NCI-H748 (cell line): ENCODE results near the gene FER.
A peak's percentile ranks its signal among the peaks of the same experiment; 100 is the strongest.
"Not testable (repeated sequence)": the region's sequence is repeated elsewhere in the genome, so short reads cannot be mapped to it uniquely, and the experiment has no call there.

Source experiments
- DNase-seq: peaks from one replicate; lab custom pipeline; 2025; ENCODE audit not compliant: unreplicated experiment; lab: John Stamatoyannopoulos, UW

FER gene

DNA sequence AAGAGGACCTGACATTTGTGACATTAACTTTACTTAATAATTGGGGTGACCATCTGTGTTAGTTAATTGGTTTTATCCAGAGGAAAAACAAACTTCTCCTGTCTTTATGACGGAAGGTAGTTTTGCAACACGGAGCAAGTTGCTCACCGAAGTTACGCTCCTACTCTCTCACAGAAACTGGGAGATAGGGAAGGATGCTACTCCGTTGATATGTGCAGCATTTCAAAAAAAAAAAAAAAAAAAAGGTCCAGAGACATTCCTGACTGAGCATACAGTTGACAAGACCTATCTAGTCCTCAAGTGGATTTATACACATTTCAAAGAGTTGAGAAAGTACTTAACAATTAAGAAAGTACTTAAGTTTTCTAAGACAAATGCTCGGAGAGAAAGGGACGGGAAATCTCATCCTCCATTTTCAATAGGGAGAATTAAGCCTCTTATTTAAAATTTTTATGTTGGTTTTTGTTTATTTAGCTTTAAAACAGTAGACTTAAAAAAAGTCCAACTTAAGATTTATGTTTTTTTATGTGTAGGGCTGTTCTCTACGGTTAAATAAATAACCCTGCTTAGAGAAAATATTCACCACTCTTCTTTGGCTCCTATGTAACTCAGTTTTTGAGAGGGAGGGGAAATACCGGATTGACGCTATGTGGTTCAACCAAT is 455 bp upstream of the FER start:
- no peak for DNase-seq

DNA sequence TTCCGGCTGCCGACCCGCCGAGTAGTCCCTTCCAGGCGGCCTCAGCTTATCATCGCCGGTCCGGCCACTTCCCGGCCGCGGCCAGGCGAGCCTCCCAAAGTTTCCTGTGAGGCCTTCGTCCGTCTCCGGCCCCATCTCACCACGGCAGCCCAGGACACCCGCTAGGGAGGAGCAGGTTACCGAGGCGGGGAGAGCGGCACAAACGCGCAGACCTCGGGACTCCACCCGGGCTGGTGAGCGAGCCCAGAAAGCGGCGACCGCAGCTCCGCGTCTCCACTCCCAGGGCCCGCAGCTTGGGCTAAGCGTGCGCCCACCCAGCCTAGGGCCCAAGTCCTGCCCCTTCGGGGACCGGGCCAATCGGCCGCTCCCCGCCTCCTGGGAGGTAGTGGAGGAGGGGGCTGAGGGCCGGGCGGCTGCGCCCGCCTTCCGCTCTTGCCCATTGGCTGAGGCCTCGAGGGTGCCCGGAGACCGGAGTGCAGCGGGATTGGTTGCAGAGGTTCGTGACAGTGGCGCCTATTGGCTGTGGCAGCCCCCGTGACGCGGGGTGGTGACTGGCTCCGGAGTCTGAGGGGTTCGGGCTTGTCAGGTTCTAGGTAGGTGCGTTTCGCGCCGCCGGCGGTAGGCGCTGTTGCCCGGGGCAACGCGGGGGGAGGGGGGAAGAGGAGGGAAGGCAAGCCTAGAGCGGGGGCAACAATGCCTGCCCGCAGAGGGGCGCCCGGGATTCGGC is 867 bp downstream of the FER start:
- peak; percentile 98 for DNase-seq

DNA sequence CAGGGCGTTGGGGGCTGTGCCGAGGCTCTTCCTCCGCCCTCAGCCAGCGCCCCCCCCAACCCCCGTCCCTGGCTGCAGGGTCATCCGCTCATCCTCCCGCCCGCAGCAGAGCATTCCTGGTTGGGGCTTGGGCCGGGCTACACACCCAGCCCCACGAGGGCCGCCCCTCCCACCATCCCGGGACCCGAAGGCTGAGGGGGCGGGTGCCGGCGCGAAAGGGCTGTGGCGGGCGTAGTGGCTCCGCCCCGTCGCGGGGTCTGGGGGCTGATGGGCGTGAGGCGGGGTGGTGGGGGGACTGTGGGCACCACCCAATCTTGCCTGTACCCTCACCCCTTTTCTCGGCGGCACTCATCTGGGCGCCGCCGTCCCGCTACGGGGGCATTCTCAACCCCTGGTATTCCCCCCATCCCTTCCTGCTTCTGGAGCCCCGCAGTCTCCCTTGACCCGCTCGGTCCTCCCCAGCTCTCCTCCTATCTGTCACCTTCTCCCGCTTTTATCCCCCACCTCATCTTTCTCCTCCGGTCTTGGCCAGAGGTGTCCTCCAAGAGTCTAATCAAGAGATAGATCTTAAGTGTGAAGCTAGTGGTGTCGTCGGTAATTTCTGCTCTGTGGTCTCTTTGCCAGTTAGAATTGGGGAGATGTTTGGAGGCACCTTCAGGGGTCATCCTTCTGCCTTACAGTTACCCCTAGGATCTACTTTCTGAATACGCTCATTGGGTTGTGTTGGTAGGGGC is 1.6 kb downstream of the FER start:
- no peak for DNase-seq

DNA sequence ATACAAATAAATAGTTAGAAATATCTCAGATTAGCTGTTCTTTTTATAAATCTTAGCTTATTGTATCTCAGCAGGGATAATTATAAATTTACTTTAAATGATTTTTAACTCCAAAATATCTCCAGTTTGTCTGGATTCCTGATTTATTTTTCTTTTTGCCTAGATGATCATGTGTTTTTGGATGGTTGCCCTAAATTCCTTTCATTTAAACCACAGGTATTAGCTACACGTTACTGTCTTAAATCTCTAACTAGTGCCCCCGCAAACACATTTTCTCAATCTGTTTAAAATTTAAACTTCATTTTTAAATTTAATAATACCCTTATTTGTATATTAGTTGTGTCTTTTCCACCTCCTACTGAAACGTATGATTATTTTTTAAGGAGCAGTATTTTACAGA is 5.6 kb downstream of the FER start:
- DNase-seq: no peak

DNA sequence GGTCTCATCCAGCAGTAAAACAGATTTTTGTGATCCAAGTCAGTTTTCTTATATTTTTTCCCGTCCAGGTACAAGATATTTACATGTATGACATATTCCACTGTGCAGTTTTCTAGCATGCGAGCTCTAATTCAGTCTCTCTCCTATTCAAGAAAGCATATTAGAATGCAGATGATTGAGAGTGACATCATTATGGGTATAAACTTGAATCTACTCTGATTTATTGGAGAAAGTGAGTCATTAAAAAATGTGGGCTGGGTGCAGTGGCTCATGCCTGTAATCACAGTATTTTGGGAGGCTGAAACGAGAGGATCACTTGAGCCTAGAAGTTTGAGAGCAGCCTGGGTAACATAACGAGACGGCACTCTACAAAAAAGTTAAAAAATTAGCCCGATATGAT is 6.2 kb downstream of the FER start:
- DNase-seq: no peak

DNA sequence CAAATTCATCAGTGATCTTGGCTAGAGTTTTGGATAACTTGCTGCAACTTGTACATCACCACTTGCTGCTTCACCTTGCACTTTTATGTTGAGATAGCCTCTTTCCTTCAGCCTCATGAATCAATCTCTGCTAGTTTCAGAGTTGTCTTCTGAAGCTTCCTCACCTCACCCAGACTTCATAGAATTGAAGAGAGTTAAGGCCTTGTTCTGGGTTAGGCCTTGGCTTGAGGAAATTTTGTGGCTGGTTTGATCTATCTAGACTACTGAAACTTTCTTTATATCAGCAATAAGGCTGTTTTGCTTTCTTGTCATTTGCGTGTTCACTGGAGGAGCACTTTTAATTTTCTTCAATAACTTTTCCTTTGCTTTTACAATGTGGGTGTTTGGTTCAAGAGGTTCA is 12.8 kb downstream of the FER start:
- no peak for DNase-seq

DNA sequence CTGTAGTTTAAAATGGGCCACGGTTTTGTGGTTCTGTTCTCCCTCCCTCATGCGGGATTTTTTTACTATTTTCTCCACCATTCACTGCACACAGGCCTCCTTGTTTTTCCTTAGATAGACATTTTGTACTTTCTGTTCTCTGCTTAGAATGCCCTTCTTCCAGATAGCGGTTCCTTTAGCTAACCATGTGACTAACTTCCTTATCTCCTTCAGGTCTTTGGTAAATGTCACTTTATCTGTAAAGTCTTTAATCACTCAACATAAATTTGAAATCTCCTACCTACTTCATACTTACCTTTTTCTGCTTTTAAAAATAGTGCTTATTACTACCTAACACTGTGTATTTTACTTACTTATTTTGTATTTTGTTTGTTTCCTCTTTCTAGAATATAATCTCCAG is 15.0 kb downstream of the FER start:
- DNase-seq: no peak

DNA sequence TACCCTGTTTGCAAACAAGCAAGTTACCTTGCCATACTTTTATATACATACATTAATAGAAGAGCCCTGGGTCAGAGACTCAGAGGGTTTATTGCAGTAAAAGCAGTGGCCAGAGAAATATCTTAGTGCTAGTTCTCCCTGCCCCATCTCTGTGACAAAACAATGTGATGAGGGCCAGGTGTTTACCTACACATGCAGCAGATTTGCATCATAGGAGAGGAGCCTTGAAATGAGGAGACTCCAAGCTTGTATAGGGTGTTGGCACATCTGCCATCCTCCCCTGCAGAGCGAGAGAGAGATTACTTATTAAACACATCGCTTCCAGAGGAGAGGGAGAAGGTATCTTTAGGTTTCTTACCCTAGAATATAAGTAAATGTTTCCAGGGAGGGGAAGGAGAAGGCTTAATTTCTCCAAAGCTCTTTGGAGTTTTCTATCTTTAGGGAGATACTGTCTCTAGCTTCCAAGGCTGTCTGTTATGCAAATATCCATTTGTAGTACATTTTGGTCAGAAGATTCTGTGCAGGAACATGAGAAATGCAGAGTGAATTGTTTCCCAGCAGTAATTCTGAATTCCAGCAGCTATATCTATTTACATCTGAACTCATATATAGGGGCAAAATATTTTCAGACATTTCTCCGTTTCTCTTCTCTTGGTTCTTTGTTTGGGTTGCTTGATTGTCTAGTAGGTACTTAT is 15.7 kb downstream of the FER start:
- no peak for DNase-seq

DNA sequence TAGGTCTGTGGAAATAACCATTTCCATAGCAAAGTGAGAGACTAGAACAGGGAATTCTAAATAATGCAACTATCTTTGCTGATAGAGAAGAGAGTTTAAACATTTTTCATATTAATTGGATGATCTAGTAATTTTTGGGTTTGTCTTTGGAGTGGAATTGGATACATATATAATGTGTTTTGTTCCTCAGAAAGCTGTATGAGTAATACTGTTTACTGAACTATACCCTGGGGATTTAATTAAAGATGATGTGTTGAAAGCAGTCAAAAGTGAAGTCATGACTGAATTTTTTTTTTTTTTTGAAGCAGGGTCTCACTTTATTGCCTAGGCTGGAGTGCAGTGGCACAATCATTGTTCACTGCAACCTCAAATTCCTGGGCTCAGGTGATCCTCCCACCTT is 17.9 kb downstream of the FER start:
- no peak for DNase-seq

DNA sequence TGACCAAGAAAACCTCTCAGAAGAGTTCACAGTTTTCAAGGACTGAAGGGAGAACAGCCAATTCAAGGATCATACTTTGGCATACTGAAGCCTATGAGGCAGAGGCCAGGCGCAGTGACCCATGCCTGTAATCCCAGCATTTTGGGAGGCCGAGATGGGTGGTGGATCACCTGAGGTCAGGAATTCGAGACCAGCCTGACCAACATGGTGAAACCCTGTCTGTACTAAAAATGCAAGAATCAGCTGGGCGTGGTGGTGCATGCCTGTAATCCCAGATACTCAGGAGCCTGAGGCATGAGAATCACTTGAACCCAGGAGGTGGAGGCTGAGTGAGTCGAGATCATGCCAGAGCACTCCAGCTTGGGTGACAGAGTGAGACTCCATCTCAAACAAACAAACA is 19.2 kb downstream of the FER start:
- DNase-seq: not testable (repeated sequence)

DNA sequence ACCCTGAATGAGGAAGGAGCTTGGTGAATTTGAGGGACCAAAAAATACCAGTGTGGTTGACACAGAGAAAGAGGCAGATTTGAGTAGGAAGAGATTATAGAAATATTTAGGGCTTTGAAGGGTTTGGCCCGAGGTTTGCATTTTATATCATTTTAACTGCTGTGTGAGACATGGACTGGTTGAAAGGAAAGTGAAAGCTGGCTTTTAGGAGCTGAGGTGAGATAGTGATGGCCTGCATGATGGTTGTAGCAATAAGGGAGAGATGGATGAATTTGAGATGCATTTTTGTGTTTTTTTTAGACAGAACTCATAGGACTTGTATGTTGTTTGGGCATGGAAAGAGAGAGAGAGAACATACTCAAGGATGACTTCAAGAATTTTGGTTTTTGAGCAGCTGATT is 21.7 kb downstream of the FER start:
- no peak for DNase-seq

DNA sequence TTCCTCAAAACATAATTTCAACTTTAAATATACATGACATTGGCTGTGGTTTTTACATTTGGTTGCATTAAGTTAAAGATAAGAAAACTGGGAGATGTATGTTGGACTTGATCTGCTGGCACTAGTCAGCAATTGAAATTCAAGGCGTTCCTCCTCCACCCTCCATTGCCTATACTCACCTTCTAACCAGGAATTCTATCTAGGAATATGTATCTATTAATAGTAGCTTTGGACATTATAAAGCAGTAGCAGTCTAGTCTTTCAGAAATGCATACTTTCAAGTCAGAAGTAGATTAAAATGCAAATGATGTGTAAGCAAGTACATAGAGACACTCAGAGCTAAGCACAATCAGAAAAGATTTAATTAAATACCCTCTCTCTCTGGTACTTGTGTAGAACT is 24.9 kb downstream of the FER start:
- no peak for DNase-seq

DNA sequence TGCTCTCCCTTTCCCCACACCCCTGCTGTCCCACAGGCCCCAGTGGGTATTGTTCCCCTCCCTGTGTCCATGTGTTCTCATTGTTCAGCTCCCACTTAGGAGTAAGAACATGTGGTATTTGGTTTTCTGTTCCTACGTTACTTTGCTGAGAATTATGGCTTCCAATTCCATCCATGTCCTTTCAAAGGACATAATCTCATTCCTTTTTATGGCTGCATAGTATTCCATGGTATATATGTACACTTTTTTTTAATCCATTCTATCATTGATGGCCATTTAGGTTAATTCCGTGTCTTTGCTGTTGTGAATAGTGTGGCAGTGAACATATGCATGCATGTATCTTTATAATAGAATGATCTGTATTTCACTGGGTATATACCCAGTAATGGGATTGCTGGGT is 25.6 kb downstream of the FER start:
- no peak for DNase-seq

DNA sequence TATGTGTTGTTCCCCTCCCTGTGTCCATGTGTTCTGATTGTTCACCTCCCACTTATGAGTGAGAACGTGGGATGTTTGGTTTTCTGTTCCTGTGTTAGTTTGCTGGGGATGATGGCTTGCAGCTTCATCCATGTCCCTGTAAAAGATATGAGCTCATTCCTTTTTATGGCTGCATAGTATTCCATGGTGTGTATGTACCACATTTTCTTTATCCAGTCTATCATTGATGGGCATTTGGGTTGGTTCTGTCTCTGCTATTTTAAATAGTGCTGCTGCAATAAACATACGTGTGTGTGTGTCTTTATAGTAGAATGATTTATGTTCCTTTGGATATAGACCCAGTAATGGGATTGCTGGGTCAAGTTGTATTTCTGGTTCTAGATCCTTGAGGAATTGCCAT is 26.4 kb downstream of the FER start:
- DNase-seq: not testable (repeated sequence)

DNA sequence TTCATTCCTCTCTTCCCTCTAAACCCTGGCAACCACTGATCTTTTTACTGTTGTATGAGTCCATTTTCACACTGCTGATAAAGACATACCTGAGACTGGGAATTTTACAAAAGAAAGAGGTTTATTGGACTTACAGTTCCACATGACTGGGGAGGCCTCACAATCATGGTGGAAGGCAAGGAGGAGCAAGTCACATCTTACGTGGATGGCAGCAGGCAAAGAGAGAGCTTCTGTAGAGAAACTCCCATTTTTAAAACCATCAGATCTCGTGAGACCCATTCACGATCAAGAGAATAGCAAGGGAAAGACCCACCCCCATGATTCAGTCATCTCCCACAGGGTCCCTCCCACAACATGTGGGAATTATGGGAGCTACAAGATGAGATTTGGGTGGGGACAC is 29.9 kb downstream of the FER start:
- DNase-seq: not testable (repeated sequence)

DNA sequence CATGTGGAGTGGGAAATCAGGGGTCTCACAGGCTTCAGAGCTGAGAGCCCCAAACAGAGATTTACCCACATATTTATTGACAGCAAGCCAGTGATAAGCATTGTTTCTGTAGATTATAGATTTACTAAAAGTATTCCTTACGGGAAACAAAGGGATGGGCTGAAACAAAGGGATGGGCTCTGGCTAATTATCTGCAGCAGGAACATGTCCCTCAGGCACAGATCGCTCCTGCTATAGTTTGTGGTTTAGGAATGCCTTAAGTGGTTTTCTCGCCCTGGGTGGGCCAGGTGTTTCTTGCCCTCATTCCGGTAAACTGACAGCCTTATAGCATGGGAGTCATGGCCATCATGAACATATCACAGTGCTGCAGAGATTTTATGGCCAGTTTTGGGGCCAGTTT is 36.9 kb downstream of the FER start:
- DNase-seq: not testable (repeated sequence)

DNA sequence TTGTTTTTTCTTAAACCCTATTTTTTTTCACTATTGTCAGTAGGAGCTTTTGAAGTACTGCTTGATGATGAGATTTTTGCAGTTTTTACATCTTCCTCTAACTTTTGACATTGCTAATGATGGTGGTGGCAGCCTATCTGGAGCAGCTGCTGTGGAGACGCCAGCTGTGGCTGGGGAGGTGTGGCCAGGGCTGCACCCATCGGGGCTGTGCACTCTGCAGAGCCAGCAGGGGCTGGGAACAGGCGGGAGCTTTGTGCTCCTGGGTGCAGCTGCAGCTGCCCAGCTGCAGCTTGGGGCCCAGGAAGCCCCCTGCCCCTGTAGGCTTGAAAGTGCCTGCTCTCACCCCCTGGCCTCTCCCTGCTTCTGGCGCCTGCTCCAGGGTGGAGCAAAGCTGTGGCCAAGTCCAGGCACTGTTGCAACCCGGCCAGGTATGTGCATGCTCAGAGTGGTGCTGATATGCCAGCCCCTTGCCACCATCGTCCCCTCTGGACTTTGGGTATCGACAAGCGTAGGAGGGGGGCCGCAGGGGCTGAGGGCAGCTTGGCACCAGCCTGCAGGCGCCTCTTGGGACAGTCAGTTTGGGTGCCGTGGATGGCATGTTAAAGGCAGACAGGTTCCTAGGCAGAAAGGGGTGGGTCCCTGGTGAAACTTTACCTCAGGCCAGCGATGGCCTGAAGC is 39.2 kb downstream of the FER start:
- no peak for DNase-seq

DNA sequence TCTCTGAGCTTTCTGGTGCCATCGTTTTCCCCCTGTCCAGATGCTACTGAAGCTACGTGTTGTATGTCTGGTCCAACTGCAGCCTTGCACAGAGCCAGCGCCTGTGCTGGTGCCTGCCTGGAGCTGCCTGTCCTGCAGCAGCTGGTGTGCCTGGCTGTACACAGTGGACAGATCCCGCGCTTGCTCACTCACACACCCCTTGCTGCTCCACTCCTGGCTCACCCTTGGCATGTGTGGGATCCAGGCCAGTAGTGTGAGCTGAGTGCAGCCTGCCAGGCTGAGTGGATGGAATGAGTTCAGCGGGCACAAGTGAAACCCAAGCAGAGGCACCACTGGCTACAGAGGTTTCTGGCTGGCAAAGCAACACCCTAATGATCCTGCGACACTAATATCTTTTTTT is 40.4 kb downstream of the FER start:
- no peak for DNase-seq

DNA sequence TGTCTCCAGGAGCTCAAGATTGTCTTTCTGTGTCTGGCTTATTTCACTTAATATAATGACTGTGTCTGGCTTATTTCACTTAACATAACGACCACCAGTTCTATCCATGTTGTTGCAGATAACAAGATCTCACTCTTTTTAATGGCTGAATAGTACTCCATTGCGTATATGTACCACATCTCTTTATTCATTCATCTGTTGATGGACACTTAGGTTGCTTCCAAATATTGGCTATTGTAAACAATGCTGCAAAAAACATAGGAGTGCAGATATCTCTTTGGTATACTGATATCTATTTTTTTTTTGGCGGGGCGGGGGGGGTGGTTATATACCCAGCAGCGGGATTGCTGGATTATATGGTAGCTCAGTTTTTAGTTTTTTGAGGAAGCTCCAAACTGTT is 45.5 kb downstream of the FER start:
- DNase-seq: no peak

DNA sequence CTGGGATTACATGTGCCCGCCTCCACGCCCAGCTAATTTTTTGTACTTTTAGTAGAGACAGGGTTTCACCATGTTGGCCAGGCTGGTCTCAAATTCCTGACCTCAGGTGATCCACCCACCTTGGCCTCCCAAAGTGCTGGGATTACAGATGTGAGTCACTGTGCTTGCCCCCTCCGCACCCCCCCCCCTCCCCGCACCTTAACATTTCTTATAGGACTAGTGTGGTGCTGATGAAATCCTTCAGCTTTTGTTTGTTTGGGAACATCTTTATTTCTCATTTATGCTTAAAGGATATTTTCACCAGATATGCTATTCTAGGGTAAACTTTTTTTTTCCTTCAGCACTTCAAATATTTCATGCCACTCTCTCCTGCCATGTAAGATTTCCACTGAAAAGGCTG is 46.7 kb downstream of the FER start:
- not testable (repeated sequence) for DNase-seq

DNA sequence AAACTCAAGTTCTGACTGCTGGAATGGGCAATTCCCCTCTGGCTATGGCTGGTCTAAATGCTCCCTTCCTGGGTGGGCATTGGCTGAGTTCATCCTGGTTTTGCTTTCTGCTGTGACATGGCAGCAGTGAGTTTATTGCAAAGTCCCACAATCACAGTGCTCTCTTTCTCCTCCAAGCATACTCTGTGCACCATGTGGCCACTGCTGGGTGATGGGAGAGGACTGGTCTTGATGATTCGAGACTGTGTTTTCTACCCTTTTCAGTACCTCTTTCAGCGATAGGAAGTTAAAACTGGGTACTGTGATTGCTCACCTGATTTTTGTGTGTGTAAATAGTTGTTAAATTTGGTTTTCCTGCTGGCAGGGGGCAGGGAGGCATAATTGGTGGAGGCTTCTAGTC is 49.7 kb downstream of the FER start:
- DNase-seq: no peak
